ENCODE results near the gene ZNF205.

The ZNF205 gene

DNA sequence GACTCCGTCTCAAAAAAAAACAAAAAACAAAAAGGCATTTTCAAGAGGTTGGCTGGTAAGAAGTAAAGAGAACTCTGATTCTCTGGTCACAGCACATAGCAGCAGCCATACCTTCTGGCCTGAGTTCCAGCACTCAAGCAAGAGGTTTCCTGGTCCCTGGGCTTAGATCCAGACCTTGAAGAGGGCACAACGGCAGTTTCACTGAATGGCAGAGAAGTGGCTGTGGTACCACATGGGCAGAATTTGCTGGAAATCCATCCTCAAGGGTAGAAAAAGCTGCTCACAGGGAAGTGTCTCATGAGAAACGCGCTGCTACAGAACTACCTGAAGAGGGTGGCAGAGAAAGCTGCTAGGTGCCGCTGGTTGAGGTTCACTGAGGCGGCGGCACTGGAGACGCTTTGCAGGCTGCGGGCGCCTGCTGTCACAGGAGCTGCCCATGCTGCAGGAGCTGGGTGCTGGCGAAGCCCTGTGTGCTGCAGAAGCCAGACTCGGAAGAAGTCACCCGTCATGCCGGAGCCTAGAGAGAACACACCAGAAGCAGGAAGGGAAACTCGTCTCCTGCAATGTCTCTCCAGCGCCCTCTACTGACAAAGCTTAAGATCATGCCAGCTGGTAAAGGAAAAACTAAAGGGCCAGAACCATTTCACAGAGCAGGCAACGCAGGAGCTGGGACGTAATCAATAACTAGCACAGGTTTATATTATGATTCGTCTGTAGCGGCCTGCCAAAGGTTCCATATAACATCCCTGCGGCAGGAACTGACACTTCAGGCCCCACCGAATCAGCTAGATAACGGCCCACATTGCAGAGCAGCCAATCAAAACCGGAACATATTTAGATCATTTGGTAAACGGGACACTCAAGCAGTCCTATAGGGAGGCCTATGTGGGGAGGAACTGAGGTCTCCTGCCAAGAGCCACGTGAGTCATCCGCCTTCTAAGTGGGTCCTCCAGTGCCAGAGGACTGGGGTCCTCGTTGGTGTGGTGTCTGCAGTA, 17.0 kb downstream of the ZNF205 start:
- Histone ChIP-seq H3K4me3 (peak overlapping the region; percentile 37 to 68 (median 48); a peak in 19 of 20 replicates), H3K27me3 (no peaks in the 10 kb centered on the region), H3K4me1 (peaks cover 36 to 58% (median 46%) of the 10 kb centered on the region in 10 experiments), H3K27ac (peak overlapping the region in 7 of 11 experiments; percentile 1 to 64 (median 30); a peak in 7 of 22 replicates), H3K4me2 (peak overlapping the region; percentile 65 to 98 (median 87)), H3K9me3 (replicated peaks in 1 of 11) (no peaks in the 10 kb centered on the region), H3K36me3 (peaks cover 12 to 61% (median 36%) of the 10 kb centered on the region in 11 experiments; a peak in 20 of 22 replicates), H3K9ac (peak overlapping the region; percentile 4 to 74 (median 50); a peak in 19 of 22 replicates), H4K20me1 (peaks cover 0 to 10% (median 0%) of the 10 kb centered on the region in 11 experiments; a peak in 3 of 22 replicates)
- TF ChIP-seq Cebpa-rat (IDR thresholded peaks at IDR 0.05), result no peak

DNA sequence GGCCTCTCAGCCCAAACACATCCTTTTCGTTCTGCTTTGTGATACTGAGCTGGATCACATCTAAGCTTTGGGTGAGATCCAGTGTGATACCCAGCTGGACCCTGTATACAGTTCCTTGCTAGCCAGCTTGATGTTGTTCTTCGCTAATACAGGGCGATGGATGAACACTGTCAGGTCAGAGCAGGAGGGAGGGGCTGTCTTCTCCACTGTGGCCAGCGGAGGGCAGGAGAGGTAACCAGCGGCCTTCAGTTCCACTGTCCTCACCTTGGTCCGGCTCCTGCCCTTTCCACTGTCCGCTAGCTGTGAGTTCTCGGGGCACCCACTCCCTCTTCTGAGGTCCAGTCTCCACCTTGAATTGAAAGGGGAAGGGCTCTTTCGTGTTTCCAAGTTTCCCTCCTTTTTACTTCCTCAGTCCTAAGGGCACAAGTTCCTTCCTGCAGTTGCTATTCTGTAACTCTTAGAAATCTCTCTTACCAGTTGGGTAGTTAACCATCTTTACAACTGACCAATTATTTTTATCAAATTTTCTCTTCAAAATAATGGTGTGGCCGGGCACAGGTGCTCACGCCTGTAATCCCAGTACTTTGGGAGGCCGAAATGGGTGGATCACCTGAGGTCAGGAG, 19.5 kb downstream of the ZNF205 start:
- Histone ChIP-seq H3K4me1 (peaks cover 38 to 57% (median 53%) of the 10 kb centered on the region in 10 experiments), H3K27me3 (no peaks in the 10 kb centered on the region), H3K36me3 (peaks cover 12 to 58% (median 36%) of the 10 kb centered on the region in 11 experiments; a peak in 20 of 22 replicates), H3K27ac (no peak overlapping the region), H3K9me3 (replicated peaks in 1 of 11) (no peaks in the 10 kb centered on the region), H4K20me1 (peaks cover 0 to 10% (median 0%) of the 10 kb centered on the region in 11 experiments; a peak in 3 of 22 replicates), H3K9ac (no peak overlapping the region), H3K4me2 (peak overlapping the region in 8 of 11 experiments; percentile 12 to 90 (median 41); a peak in 10 of 22 replicates), H3K4me3 (no peak overlapping the region)
- TF ChIP-seq Cebpa-rat (IDR thresholded peaks at IDR 0.05), result no peak

DNA sequence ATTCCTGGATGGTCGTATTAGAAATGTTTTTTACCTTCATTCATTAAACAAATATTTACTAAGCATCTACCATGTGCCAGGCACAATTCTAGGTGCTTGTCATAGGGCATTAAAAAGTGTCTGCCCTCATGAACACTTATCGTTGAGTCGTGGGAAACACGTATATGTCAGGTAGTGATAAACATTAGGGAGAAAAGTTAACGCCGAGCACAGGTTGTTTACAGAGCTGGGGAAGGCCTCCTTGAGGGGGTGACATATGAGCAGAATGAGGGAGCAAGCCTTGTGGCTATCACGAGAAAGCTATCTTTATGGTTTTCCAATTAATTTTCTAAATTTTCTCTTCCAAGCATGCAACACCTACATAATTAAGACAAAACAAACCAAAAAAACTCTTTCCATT, 21.5 kb downstream of the ZNF205 start:
- peak overlapping the region; percentile 89 to 99 (median 94) for H3K9ac ChIP-seq
- no peaks in the 10 kb centered on the region for H3K27me3 ChIP-seq
- peak overlapping the region; percentile 81 to 98 (median 86) for H3K4me3 ChIP-seq
- H3K4me2 ChIP-seq, result peak overlapping the region; percentile 70 to 98 (median 89)
- H3K4me1 ChIP-seq, result peaks cover 54 to 72% (median 69%) of the 10 kb centered on the region in 10 experiments
- H3K36me3 ChIP-seq, result peaks cover 16 to 43% (median 32%) of the 10 kb centered on the region in 11 experiments; a peak in 20 of 22 replicates
- H3K27ac ChIP-seq, result peak overlapping the region; percentile 65 to 97 (median 93)
- TF ChIP-seq Cebpa-rat (IDR thresholded peaks at IDR 0.05), result no peak
- H4K20me1 ChIP-seq, result peaks cover 0 to 16% (median 0%) of the 10 kb centered on the region in 11 experiments; a peak in 5 of 22 replicates
- no peaks in the 10 kb centered on the region for H3K9me3 ChIP-seq (replicated peaks in 1 of 11)

DNA sequence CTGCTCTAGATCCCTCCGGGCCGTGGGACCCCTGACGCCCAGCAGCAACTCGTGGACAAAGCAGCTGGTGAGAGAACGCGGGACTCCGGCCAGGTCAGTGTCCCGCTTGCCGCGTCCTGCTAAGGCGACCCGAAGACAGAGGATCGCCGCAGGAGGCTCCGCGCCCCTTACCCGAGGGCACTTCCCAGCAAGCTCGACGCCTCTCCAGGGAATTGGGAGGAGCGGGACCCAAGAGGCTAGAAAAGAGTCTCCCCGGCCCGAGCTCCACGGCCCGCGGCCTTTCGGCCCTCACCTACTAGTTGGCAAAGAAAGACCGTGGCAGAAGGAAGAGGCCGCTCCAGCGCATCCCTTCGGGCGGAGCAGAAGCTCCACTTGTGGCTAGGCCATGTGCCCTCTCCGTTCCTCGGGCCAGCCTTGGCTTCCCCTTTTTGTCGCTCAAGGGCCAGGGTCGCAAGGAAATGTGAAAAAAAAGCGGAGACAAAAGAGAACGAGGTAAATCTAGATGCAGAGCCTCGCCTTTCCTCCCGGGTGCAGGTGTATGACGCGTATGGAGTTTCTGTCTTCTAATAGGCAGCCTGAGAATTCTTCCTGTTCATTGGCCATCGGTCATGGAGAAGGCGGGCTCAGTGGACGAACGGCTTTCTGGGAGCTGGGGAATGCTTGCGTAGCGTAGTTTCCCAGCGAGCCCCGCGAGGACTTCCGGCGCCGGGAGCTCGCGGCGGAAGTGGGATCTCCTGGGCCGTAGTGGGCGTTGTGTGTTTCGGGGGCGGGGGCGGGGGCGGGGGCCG, 22.1 kb downstream of the ZNF205 start, which contains the start of gene ZNF213:
TSS of gene ZNF213 (plus strand) at position 692 of the 788 bp plus-strand sequence. CDS start 2,252 bp downstream, outside the sequence.
- peaks cover 50 to 69% (median 65%) of the 10 kb centered on the region in 10 experiments for H3K4me1 ChIP-seq
- TF ChIP-seq Cebpa-rat (IDR thresholded peaks at IDR 0.05), result no peak
- H3K4me3 ChIP-seq, result peak within 1 kb of the TSS; percentile 81 to 98 (median 86)
- peak within 1 kb of the TSS; percentile 82 to 98 (median 91) for H3K4me2 ChIP-seq
- H3K27ac ChIP-seq, result peak within 1 kb of the TSS; percentile 77 to 97 (median 93)
- H3K27me3 ChIP-seq, result no peaks in the 10 kb centered on the region
- H3K36me3 ChIP-seq, result peaks cover 13 to 46% (median 39%) of the 10 kb centered on the region in 11 experiments; a peak in 20 of 22 replicates
- no peaks in the 10 kb centered on the region for H3K9me3 ChIP-seq (replicated peaks in 1 of 11)
- H4K20me1 ChIP-seq, result peaks cover 0 to 21% (median 0%) of the 10 kb centered on the region in 11 experiments; a peak in 5 of 22 replicates
- peak within 1 kb of the TSS; percentile 89 to 99 (median 94) for H3K9ac ChIP-seq

DNA sequence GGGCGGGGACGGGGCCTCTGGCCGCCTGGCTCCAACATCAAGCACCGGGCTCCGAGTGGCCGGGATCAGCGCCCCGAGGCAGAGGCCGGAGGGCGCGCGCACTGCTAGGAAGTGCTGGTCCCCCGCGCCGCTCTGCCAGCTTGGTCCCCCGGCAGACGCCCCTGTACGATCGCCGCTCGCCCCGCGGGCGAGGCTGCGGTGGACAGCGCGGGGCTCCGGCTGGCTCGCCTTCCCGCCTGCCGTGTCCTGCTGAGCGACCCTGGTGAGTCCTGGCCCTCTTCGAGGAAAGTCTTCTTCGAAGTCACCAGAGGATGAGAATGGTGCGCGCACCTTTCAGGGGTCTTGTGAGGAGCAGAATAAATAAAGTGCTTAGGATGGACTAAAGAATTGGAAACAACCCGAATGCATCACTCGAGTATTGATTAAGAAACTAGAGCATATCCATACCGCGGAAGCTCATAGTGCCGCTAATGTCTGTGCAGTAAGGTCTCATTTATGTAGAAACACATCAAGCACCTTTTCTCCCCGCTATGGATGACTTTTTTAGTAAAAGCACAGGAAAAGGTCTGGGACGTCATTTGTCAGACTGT, 22.8 kb downstream of the ZNF205 start:
- peaks cover 0 to 21% (median 0%) of the 10 kb centered on the region in 11 experiments; a peak in 5 of 22 replicates for H4K20me1 ChIP-seq
- H3K4me2 ChIP-seq, result peak overlapping the region; percentile 75 to 95 (median 88)
- H3K27me3 ChIP-seq, result no peaks in the 10 kb centered on the region
- peak overlapping the region; percentile 81 to 98 (median 86) for H3K4me3 ChIP-seq
- no peaks in the 10 kb centered on the region for H3K9me3 ChIP-seq (replicated peaks in 1 of 11)
- H3K4me1 ChIP-seq, result peaks cover 45 to 63% (median 59%) of the 10 kb centered on the region in 10 experiments
- H3K9ac ChIP-seq, result peak overlapping the region; percentile 85 to 94 (median 91)
- peaks cover 10 to 48% (median 38%) of the 10 kb centered on the region in 11 experiments; a peak in 20 of 22 replicates for H3K36me3 ChIP-seq
- TF ChIP-seq Cebpa-rat (IDR thresholded peaks at IDR 0.05), result no peak
- peak overlapping the region; percentile 74 to 89 (median 82); a peak in 21 of 22 replicates for H3K27ac ChIP-seq

DNA sequence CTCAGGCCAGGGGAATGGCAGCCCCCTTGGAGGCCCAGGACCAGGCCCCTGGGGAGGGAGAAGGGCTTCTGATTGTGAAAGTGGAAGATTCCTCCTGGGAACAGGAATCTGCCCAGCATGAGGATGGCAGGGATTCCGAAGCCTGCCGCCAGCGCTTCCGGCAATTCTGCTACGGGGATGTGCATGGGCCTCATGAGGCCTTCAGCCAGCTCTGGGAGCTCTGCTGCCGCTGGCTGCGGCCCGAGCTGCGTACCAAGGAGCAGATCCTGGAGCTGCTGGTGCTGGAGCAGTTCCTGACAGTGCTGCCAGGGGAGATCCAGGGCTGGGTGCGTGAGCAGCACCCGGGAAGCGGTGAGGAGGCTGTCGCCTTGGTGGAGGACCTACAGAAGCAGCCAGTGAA, 24.9 kb downstream of the ZNF205 start:
- H3K4me3 ChIP-seq, result no peak overlapping the region
- TF ChIP-seq Cebpa-rat (IDR thresholded peaks at IDR 0.05), result no peak
- no peaks in the 10 kb centered on the region for H3K27me3 ChIP-seq
- H3K4me1 ChIP-seq, result peaks cover 45 to 53% (median 48%) of the 10 kb centered on the region in 10 experiments
- H3K27ac ChIP-seq, result peak overlapping the region in 3 of 11 experiments; percentile 9 to 29 (median 12); a peak in 5 of 22 replicates
- no peaks in the 10 kb centered on the region for H3K9me3 ChIP-seq (replicated peaks in 1 of 11)
- peaks cover 14 to 51% (median 43%) of the 10 kb centered on the region in 11 experiments; a peak in 20 of 22 replicates for H3K36me3 ChIP-seq
- peak overlapping the region in 7 of 11 experiments; percentile 23 to 54 (median 40); a peak in 8 of 22 replicates for H3K9ac ChIP-seq
- peak overlapping the region; percentile 54 to 81 (median 71); a peak in 17 of 22 replicates for H3K4me2 ChIP-seq
- H4K20me1 ChIP-seq, result peaks cover 0 to 29% (median 3%) of the 10 kb centered on the region in 11 experiments; a peak in 6 of 22 replicates

DNA sequence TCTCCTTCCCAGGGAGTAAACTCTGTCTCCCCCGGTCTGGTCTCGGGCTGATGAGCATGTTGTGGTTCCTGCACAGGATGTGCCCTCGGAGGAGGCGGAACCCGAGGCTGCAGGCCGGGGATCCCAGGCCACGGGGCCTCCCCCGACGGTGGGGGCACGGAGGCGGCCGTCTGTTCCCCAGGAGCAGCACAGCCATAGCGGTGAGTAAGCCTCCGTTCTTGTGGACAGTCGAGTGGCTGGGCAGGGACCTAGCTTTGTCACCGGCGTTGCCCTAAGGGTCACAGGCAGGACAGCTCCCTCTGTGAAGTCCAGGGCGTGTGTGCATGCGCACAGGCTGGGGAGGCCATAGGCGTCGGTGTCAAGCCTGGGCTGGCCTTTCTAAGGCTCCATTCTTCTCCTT, 26.0 kb downstream of the ZNF205 start:
- peak overlapping the region; percentile 54 to 81 (median 71) for H3K4me2 ChIP-seq
- peak overlapping the region in 6 of 11 experiments; percentile 9 to 31 (median 24); a peak in 7 of 22 replicates for H3K27ac ChIP-seq
- TF ChIP-seq Cebpa-rat (IDR thresholded peaks at IDR 0.05), result no peak
- peaks cover 19 to 60% (median 43%) of the 10 kb centered on the region in 11 experiments; a peak in 20 of 22 replicates for H3K36me3 ChIP-seq
- H3K9me3 ChIP-seq (replicated peaks in 1 of 11), result no peaks in the 10 kb centered on the region
- H3K4me3 ChIP-seq, result no peak overlapping the region; a peak in 1 of 20 replicates
- peaks cover 34 to 43% (median 39%) of the 10 kb centered on the region in 10 experiments for H3K4me1 ChIP-seq
- H3K9ac ChIP-seq, result peak overlapping the region in 9 of 11 experiments; percentile 2 to 50 (median 31); a peak in 15 of 22 replicates
- H3K27me3 ChIP-seq, result no peaks in the 10 kb centered on the region
- H4K20me1 ChIP-seq, result peaks cover 0 to 33% (median 3%) of the 10 kb centered on the region in 11 experiments; a peak in 5 of 22 replicates
